ENCODE measurements around the gene GAPDHS.

GAPDHS gene

DNA sequence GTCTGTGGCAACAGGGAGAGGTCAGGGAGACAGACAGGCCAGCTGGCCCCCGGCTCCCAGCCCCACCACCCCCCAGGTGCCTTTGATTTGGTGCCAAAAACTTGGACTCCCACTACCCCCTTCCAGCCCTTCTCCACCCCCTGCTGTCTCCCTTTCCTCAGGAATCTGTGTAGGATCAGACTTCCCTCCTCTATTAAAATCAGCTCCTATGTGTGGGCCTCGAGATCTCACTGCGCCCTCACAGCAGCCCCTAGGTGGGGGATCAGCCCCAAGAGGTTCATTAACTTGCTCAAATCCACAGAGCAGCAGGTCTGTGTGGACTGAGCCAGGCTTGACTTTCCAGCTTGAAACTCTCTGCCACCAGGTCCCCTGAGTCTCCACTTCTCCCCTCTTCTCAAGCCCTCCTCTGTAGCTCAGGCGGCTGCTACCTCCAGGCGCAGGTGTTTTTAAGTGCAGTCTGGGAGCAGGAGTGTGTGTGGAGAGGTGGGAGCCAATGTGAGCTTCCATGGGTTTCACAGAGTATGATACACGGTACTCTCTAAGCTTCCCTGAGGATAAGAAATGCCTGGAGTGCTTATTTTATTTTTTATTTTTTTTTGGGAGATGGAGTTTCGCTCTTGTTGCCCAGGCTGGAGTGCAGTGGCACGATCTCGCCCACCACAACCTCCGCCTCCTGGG lies 1.7 kb downstream of the GAPDHS start:
- DNase-seq (ENCODE audit: low read depth in 2 of 2, low spot score in 1 of 2) = no peak

DNA sequence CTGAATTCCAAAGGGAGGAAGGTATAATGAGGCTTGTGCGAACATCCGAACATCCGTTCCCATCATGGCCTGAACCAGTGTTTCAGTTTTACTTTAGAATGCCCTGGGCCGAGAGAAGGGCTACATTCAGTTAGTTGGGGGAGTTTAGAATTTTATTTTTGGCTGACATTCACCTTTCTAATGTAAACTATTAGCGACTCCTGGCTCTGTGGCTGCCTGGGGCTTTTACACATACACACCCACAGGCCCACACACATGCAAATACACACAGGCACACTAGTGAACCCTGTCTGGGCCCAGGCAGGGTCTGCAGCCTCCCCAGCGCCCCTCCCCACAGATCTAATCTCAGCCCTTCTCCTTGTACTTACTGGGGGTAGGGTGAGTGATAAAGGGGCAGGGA lies 6.1 kb downstream of the GAPDHS start:
- no peak for DNase-seq (ENCODE audit: low read depth in 2 of 2, low spot score in 1 of 2)

DNA sequence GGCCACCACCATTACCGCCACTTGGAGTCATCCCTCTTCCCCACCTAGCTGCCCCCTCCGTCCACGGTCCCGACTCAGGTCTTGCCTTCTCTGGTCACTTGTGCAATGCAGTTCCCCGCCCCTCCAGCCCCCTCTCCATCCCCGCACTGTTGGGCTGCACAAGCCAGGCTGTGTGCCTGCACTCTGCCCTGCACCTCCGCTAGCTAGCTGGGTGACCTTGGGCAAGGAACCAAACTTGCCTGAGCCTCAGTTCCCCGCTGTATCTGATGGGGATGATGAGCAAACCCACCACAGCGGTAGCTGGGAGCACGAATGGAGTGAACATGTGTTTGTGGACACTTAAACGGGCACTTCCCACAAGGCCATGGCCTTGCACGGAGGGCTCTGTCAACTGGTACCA lies 6.6 kb downstream of the GAPDHS start:
- DNase-seq (ENCODE audit: low read depth in 2 of 2, low spot score in 1 of 2) = no peak

DNA sequence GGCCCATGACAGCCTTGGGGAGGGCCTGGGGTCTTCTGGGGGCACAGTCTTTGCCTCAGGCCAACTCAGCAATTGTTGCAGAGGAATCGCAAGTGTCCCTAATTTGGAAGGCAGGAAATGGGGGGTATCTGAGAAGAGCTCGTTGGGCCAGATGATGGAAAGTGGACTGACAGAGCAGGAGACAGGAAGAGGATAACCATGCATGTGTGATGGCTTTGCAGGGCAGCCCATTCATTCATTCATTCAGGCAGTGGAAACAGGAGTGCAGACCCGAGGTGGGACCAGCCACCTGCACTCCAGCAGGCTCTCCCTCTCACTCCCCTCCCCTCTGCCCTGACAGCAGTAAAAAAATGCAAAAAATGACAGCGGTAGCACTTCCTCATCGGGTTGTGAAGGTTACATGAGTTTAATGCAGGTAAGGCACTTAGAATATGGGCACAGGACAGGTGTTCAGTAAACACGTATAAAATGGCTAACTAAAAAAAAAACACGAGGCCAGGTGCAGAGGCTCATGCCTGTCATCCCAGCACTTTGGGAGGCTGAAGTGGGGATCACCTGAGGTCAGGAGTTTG lies 7.2 kb downstream of the GAPDHS start:
- DNase-seq (ENCODE audit: low read depth in 2 of 2, low spot score in 1 of 2) = no peak

DNA sequence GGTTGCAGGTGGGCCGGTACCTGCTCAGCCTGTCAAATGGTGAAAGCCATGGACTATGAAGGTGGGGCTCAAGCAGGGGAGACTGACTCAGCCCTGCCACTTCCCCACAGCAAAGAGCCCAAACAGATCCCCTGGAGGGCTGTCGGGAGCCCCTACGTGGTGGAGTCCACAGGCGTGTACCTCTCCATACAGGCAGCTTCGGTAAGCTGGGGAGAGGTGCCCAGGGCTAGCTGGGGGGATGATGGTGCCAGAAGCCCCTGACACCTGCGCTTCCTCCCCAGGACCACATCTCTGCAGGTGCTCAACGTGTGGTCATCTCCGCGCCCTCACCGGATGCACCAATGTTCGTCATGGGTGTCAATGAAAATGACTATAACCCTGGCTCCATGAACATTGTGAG lies 9.0 kb downstream of the GAPDHS start:
- DNase-seq (ENCODE audit: low read depth in 2 of 2, low spot score in 1 of 2) = no peak

DNA sequence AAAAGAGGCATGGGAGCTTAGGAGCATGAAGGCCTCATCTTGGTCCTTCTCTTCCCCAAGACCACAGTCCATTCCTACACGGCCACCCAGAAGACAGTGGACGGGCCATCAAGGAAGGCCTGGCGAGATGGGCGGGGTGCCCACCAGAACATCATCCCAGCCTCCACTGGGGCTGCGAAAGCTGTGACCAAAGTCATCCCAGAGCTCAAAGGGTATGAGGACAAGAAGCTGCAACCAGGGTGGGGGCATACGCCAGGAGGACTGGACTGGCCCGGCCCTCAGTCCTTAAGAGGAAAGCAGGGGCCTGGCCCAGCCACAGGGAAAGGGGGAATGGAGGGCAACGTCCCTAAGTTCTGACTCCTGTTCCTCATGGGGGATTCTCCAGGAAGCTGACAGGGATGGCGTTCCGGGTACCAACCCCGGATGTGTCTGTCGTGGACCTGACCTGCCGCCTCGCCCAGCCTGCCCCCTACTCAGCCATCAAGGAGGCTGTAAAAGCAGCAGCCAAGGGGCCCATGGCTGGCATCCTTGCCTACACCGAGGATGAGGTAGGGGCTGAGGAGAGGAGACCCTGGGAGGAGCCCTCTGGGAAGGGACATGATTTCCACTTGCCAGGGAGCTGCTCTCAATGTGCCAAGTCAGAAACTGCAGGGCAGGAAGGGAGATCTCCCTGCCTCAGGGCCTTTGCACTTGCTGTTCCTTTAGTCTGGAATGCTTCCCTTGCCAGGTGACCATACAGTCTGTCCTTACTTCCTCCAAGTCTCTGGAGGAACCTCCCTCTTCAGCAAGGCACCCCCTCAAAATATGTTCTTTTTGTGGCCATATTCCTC lies 10.2 kb downstream of the GAPDHS start:
- no peak for DNase-seq (ENCODE audit: low read depth in 2 of 2, low spot score in 1 of 2)

DNA sequence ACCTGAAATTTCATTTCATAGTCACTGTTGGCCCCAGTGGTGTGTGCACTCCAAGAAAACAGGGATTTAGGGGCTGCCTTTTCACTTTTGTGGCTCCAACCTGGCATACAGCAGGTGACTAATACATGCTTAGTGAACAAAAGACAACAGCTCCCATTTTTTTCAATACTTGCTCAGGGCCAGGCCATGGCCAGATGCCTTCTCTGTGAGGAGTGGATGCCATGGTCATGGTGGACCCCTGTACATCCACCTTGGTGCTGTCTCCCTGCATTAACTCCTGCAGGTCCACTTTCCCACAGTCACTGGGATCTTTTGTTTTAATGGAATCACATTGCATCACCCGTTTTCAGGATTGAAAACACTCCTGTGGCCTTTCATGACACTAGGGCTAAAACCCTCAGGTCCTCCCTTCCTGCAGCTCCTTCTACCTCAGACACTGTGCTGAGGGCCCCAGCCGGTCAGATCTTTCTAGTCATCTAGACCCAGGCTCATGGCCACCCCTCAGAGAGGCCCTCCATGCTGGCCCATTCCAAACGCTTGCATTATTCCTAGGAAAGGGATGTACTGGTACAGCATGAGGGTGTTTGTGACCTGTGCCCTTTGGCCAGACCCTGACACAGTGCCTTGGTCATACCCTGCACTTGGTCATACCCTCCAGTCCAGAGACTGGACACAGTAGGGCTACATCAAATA lies 11.0 kb downstream of the GAPDHS start:
- DNase-seq (ENCODE audit: low read depth in 2 of 2, low spot score in 1 of 2) = no peak

DNA sequence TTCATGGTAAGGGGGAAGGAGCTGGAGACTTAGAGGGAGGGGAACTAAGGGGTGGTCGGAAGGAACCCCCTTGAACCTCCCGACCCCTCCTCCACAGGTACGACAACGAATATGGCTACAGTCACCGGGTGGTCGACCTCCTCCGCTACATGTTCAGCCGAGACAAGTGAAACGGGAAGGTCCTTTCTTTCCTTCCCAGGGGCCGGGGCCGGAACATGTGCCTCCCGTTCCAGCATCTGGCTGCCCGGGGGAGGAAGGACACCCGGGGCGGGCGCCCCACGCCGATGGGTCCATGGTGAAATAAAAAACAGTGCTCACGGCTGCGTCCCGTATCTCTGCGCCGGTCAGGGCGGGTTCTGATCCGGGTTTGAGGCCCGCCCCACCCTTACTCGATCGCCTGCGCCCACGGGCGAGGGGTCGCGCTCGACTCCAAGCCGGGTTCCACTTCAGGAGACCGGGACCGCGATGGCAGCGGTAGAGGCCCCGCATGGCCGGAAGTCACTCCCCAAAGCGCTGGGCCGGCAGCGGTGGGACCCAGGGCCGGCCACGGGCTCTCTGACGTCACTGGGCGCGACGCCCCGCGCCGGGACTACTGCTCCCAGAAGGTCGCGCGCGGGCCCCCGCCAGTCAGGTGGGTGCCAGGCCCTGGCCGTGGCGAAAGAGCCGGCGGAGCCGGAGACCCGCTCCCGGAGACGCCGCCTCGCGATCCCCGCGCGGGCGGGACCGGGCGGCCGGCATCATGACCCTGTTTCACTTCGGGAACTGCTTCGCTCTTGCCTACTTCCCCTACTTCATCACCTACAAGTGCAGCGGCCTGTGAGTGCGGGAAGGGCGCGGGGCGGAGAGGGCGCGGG lies 12.0 kb downstream of the GAPDHS start, which contains the start of gene TMEM147:
TMEM147 (plus strand) TSS at position 626 of the 854 bp plus-strand sequence; CDS start at position 740, 114 bp downstream.
- peak; percentile 38 to 73 for DNase-seq (ENCODE audit: low read depth in 2 of 2, low spot score in 1 of 2)

DNA sequence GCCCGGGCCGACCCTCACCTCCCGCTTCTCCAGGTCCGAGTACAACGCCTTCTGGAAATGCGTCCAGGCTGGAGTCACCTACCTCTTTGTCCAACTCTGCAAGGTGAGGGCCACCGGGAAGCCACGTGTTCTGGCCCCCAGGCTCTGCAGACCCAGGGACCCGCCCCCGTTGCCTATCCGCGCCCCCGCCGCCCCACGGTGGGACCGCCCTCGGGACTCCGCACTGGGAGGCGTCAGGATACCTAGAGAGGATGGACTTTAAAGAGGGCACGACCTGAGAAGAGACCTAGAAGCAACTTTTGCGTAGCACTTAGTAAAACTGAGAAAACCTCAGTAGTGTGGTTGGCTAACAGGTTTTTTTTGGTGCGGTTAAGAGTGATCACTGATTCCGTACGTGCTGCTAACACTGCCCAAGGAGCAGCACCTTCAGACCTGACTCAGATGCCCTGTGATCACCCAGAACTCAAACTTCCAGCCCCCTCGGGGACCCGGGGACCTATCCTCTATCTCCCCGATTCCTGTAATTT lies 12.7 kb downstream of the GAPDHS start:
- peak; percentile 27 to 34 for DNase-seq (ENCODE audit: low read depth in 2 of 2, low spot score in 1 of 2)

DNA sequence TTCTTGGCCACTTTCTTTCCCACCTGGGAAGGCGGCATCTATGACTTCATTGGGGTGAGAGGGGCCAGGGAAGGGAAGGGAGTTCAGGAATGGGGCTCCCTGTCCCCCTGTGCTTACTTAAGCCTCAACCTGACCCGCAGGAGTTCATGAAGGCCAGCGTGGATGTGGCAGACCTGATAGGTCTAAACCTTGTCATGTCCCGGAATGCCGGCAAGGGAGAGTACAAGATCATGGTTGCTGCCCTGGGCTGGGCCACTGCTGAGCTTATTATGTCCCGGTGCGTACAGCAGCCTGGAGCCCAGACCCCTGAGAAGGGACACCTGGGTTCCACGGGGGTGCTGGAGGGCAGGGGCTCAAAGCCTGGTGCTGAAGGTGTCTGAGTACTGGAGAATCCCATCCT lies 13.3 kb downstream of the GAPDHS start:
- no peak for DNase-seq (ENCODE audit: low read depth in 2 of 2, low spot score in 1 of 2)

DNA sequence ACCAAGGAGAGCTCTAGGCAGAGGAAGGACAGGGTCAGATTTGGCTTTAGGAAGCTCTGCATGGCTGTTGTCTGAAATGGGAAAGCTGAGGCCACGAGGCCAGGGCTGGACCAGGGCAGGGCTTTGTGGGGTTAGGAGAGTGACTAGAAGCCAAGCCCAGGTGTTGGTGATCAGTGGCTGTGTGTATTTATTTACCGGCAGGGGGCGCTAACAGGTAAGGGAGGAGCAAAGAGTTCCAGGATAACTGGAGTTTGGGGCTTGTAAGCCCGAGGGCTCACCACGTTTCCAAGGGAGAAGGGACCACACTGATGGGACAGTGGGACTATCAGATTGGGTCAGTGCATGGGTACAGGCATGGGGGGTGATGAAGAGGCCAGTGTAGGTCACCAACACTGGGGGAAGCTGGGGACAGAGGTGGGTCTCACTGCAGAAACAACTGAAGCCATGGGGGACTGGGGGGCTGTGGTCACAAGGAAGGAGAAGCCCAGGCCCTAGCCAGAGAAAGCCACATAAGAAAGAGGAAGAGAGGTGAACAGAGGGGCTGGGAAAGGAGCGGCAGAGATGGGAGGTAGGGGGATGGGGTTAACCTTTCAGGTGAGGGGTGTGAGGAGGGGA lies 16.0 kb downstream of the GAPDHS start:
- DNase-seq (ENCODE audit: low read depth in 2 of 2, low spot score in 1 of 2) = no peak

DNA sequence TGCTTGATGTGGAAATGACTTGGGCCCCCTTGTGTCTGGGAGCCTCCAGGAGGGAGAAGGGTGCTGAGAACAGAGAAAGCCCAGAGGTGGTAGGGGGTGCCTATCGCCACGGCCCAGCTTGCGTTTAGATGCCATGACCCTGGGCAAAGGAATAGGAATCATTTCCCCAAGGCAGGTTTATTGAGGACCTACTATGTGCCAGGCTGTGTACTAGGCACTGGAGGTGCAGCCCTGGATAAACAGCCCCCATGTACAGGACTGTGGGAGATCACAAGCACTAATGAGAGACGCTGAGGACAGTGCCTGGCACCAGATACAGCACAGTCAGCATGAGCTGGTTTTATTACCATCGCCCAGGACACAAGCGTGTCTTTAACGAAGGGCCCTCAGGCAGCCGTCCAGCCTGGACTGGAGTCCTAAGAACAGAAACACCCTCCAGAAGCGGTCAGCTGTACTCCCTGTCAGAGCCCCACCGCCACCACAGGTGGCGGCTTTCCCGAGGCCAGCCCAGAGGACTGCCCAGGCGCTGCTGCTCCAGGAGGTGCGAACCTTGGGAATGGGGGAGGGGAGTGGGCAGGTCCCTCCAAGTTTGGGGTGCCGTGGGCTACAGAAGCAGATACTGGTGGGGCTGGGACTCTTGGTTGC lies 16.7 kb downstream of the GAPDHS start:
- no peak for DNase-seq (ENCODE audit: low read depth in 2 of 2, low spot score in 1 of 2)

DNA sequence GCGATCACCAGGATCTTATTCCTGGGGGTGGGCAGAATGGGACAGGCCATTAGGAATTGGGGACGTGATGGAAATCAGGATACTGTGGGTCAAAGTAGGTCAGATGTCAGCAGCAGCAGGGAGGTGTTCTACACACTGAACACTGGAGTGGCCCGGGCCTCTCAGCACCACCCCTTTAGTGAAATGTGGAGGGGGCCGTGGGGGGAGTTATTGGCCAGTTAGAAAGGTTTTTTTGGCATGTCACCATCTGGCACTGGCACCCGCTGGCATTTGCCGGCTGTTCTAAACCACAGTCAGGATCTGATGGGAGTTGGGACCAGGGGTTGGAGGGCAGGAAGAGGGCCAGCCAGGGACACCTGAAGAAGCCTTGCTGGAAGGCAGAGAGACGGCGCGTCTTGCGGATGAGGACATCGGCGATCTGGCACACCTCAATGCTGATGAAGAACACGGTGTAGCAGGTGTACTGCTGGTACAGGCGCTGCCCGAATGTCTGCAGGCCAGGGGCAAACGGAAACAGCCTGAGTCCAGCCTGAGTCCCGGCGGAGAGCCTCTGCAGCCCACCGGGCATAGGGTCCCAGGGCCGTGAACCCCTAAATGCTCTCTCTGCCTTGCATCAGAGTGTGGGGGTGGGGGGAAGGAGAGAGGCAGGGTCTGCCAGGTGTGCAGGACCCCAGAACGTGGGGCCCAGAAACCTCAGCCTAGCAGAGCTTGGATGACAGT lies 18.0 kb downstream of the GAPDHS start:
- no peak for DNase-seq (ENCODE audit: low read depth in 2 of 2, low spot score in 1 of 2)

DNA sequence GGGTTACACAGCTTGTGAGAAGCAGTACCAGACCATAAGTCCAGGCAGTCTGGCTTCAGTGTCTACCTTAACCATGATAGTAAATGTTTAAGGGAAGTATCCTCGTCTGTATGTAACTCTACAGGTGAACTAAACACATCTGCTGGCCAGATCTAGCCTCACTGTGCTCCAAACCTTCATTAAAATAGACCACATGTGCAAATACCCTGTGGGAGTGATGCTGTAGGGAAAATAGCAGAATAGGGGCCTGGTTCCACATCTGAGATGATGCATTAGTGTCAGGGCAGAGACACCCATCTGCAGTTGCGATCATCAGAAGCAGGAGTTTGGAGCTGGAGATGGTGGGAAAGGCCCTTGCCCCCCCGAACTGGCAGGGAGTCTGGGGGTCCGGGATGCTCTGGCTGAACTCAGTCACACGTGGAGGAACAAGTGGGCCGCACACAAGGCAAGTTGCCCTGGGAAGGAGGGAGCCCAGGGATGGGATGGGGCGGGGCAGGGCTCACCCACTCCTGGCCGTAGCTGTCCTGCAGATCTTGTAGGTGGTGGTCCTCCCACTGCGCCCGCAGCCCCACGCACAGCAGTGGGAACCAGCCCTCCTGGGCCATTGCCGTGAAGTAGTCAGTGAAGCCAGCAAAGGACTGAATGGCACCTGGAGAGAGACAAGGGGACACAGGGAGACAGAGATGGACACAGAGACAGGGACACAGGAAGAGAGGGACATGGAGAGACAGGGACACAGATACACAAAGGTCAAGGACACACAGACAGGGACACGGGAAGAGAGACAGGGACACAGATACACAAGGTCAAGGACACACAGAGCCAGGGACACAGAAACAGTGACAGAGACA lies 19.5 kb downstream of the GAPDHS start:
- DNase-seq (ENCODE audit: low read depth in 2 of 2, low spot score in 1 of 2) = no peak

DNA sequence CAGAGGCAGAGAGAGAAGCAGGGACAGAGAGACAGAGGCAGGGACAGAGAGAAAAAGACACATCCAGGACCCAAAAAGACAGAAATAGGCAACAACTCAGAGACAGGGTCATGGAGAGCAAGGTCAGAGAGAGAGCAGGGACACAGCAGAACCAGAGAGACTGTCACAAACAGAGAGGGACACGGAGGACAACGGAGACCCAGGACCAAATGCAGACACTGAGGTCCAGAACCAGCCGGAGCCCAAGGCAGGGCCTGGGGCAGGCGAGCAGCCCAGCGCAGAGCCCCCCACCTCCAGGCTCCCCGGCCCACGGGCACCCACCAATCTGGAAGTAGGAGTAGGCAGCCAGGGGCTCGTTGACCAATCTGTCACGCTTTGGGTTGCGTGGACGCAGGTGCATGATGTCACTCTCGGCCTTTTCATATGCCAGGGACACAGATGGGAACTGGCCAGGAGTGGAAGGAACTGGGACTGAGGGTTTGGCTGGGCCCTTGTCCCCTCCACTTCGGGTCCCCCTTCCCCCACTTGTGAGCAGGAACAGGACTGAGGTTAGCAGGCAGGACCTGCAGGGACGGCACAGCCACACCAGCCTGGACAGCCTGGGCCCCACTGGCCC lies 20.2 kb downstream of the GAPDHS start:
- DNase-seq (ENCODE audit: low read depth in 2 of 2, low spot score in 1 of 2) = no peak

DNA sequence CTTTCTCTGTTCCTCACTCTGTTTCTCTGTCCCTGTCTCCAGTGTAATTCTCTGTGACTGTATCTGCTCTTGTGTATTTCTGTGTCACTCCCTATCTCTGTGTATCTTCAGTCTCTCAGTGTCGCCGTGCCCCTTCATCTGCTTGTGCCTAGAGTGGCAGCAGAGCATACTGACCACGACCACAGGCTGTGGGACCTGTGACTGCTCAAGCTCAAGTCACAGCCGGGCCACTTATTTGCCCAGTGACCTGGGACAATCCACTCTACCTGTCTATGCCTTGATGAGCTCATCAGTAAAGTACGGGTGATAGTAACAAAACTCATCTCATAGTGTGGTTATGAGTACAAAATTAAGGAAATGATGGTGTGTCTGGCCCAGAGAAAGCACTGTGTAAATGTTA lies 20.8 kb downstream of the GAPDHS start:
- no peak for DNase-seq (ENCODE audit: low read depth in 2 of 2, low spot score in 1 of 2)

DNA sequence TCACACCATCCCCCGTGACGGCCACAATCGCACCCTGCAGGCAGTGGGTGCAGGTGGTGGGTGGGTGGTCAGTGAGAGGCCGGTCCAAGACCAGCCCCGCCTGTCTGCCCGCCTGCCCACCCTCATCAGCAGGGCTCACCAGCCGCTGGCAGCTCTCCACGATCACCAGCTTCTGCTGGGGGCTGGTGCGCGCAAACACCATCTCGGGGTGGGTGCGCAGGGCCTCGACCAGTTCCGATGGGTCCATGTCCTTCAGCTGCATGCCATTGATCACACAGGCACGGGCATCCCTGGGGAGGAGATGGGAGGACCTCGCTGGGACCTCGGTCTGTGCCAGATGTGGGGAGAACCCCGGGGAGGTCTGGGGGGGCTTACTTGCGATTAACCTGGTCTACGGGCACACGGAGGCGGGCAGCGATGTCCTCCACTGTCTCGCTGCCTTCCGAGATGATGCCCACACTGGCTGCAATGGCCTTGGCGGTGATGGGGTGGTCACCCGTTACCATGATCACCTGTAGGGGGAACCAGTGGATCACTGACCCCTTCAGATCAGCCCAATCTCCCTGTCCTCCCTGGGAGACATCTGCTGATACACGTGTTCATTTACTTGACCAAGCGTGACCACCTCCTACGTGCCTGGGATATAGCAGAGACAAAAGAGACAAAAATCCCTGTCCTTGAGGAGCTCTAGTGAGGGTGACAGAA lies 22.2 kb downstream of the GAPDHS start:
- no peak for DNase-seq (ENCODE audit: low read depth in 2 of 2, low spot score in 1 of 2)
